Measurements from ENCODE around the gene BBC3. TPM values are rescaled to one million over a fixed set of nuclear protein-coding genes. Genes with fewer than 3 reads are reported as not detected.

BBC3 gene
- total RNA-seq, 1 donor from 2014 or later: 11.5 TPM

GRCh38 chr19:47239152-47239551 lies 8.2 kb upstream of the BBC3 start:
- H3K27me3 Mint-ChIP-seq: peaks cover 1% of the 10 kb centered on the region
- H3K36me3 Mint-ChIP-seq (ENCODE audit: low read depth): no peaks in the 10 kb centered on the region
- CTCF ChIA-PET: interaction anchor here (2.2 kb wide), 1 partner anchor 28 kb away, joined by 10 read pairs; no protein-coding TSS in a partner anchor
- POLR2A ChIA-PET: interaction anchor here (0.5 to 6.2 kb wide), 5 partner anchors 12 to 126 kb away, joined by 5 to 61 read pairs (median 7); partner anchors contain the start of genes CCDC9 and ZC3H4
- TF ChIP-seq, protein P1, sequence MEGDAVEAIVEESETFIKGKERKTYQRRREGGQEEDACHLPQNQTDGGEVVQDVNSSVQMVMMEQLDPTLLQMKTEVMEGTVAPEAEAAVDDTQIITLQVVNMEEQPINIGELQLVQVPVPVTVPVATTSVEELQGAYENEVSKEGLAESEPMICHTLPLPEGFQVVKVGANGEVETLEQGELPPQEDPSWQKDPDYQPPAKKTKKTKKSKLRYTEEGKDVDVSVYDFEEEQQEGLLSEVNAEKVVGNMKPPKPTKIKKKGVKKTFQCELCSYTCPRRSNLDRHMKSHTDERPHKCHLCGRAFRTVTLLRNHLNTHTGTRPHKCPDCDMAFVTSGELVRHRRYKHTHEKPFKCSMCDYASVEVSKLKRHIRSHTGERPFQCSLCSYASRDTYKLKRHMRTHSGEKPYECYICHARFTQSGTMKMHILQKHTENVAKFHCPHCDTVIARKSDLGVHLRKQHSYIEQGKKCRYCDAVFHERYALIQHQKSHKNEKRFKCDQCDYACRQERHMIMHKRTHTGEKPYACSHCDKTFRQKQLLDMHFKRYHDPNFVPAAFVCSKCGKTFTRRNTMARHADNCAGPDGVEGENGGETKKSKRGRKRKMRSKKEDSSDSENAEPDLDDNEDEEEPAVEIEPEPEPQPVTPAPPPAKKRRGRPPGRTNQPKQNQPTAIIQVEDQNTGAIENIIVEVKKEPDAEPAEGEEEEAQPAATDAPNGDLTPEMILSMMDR (IDR thresholded peaks at IDR 0.05): no peak
- intact Hi-C loops (cut with micrococcal nuclease): no loop called here
- ATAC-seq (ENCODE audit: low read depth) (no peak), DNase-seq (no peak)
- H3K4me1 Mint-ChIP-seq: peaks cover 24% of the 10 kb centered on the region
- peak overlapping the region; percentile 30 for H3K4me3 Mint-ChIP-seq
- peak overlapping the region; percentile 25 for H3K27ac Mint-ChIP-seq
- no peaks in the 10 kb centered on the region for H3K9me3 Mint-ChIP-seq

DNA sequence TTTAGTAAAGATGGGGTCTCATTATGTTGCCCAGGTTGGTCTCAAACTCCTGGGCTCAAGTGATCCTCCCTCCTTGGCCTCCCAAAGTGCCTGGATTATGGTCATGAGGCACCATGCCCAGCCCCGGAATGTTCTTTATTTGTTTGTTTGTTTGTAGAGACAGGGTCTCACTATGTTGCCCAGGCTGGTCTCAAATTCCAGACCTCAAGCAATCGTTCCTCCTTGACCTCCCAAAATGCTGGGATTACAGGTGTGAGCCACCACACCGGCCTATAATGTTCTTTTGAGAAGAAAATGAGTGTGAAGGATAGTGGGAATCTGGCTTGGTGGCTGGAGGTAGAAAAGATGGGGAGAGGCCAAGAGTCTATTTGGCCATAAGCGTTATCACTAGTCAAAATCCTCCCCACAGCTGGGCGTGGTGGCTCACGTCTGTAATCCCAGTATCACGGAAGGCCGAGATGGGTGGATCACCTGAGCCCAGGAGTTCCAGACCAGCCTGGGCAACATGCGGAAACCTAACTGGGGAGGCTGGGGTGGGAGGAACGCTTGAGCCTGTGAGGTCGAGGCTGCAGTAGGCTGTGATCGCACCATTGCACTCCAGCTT lies 5.2 kb upstream of the BBC3 start:
- Mint-ChIP-seq H3K27me3 (no peaks in the 10 kb centered on the region), H3K9me3 (no peaks in the 10 kb centered on the region), H3K4me3 (no peak overlapping the region), H3K4me1 (peaks cover 30% of the 10 kb centered on the region), H3K27ac (no peak overlapping the region), H3K36me3 (ENCODE audit: low read depth) (no peaks in the 10 kb centered on the region)
- ATAC-seq (ENCODE audit: low read depth) (no peak), DNase-seq (no peak)
- intact Hi-C loops (cut with micrococcal nuclease): no loop called here
- POLR2A ChIA-PET: interaction anchor here (0.6 to 6.2 kb wide), 3 partner anchors 9 to 418 kb away, joined by 6 to 61 read pairs (median 8); no protein-coding TSS in a partner anchor
- CTCF ChIA-PET: interaction anchor here (1.0 kb wide), 1 partner anchor 25 kb away, joined by 5 read pairs; no protein-coding TSS in a partner anchor
- TF ChIP-seq, protein P1 (IDR thresholded peaks at IDR 0.05): no peak

DNA sequence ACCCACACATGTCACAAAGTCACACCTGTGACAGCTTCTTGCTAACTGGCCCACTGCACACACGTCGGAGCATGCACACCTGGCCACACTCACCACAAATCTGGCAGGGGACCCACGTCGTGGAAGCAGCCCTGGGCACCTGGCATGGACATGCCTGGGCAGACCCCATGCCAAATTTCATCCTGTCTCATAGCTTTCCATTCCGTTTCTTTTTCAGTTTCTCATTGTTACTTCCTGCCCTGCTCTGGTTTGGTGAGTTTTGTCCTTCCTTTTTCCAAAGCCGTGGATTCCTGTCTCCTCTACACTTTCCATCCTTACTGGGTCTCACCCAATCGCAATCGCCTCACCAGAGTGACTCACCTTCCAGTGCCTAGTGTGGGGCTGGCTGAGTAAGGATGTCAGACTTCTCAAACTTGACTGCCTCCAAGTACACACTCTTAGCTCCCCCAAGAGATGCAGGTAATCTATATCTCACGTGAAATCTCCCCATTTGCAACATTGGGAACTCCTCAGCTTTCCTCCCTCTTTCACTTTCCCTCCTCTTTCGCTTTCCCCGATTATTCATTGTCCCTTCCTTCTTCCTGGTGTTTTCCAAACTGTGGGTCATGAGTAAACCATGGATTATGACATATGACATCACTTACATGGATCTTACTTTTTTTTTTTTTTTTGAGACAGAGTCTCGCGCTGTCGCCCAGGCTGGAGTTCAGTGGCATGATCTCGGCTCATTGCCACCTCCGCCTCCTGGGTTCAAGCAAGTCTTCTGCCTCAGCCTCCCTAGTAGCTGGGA lies 1.6 kb upstream of the BBC3 start:
- Mint-ChIP-seq H3K4me1 (peaks cover 21% of the 10 kb centered on the region), H3K27ac (peak overlapping the region; percentile 57), H3K4me3 (peak overlapping the region; percentile 36), H3K9me3 (no peaks in the 10 kb centered on the region), H3K36me3 (ENCODE audit: low read depth) (no peaks in the 10 kb centered on the region), H3K27me3 (no peaks in the 10 kb centered on the region)
- intact Hi-C loops (cut with micrococcal nuclease): no loop called here
- ATAC-seq (ENCODE audit: low read depth) (no peak), DNase-seq (no peak)
- ChIA-PET CTCF (interaction anchor here (0.9 to 2.4 kb wide), 3 partner anchors 10 to 22 kb away, joined by 3 to 11 read pairs (median 7); no protein-coding TSS in a partner anchor), POLR2A (interaction anchor here (0.6 to 2.4 kb wide), 13 partner anchors 10 to 517 kb away, joined by 3 to 13 read pairs (median 5); partner anchors contain the start of genes CCDC9, INAFM1, SAE1 and ZC3H4)
- TF ChIP-seq, protein P1 (IDR thresholded peaks at IDR 0.05): no peak

- Mint-ChIP-seq H3K9me3 (no peaks in the 10 kb centered on the region), H3K27me3 (no peaks in the 10 kb centered on the region), H3K4me3 (peak overlapping the region; percentile 67), H3K27ac (peak overlapping the region; percentile 71), H3K4me1 (peaks cover 30% of the 10 kb centered on the region), H3K36me3 (ENCODE audit: low read depth) (no peaks in the 10 kb centered on the region)
- POLR2A ChIA-PET: interaction anchor here (0.6 to 2.4 kb wide), 8 partner anchors 12 to 516 kb away, joined by 3 to 13 read pairs (median 5); partner anchors contain the start of genes INAFM1, SAE1 and ZC3H4
- intact Hi-C loops (cut with micrococcal nuclease): loop anchor here (1.0 kb wide), 1 partner anchor 13 kb away; no protein-coding TSS in a partner anchor
- DNase-seq (peak; percentile 86), ATAC-seq (ENCODE audit: low read depth) (peak; percentile 63)
- TF ChIP-seq, protein P1 (IDR thresholded peaks at IDR 0.05): no peak
- CTCF ChIA-PET: interaction anchor here (0.9 to 2.4 kb wide), 3 partner anchors 11 to 21 kb away, joined by 3 to 11 read pairs (median 7); no protein-coding TSS in a partner anchor
Observed at GRCh38 chr19:47231215-47232054, 436 bp upstream of the BBC3 start.
